ENCODE results near the gene MRPS18C. TPM values are rescaled to one million over a fixed set of nuclear protein-coding genes. Genes with fewer than 3 reads are reported as not detected.

MRPS18C gene
- total and polyA plus RNA-seq, 10 of the 15 experiments (the other 5 are each of a cell fraction or from before 2014, with no cell fraction given) = 38.0 to 283 (median 78.8) TPM

- TF ChIP-seq NKRF (conservative IDR thresholded peaks at IDR 0.05) (0 out of 2 replicates have a peak, but pooled peaks have one; percentile 49), CBFB (IDR thresholded peaks at IDR 0.05; ENCODE audit: low read depth) (no peak), PAX8 (IDR thresholded peaks at IDR 0.05) (no peak), USF1 (IDR thresholded peaks at IDR 0.05; ENCODE audit: borderline replicate concordance, extremely low read length, insufficient read depth, low read depth, low read length) (no peak), DPF2 (IDR thresholded peaks at IDR 0.05) (peak; percentile 70; the same call in 1 of the 2 replicates), NBN (IDR thresholded peaks at IDR 0.05) (peak; percentile 56), HCFC1 (IDR thresholded peaks at IDR 0.05; ENCODE audit: low read length) (0 out of 2 replicates have a peak, but pooled peaks have one; percentile 12), YY1 (IDR thresholded peaks at IDR 0.05; ENCODE audit: low read depth, low read length) (peak; percentile 57), PML (IDR thresholded peaks at IDR 0.05; ENCODE audit: low read length) (peak; percentile 83), NR2C1 (IDR thresholded peaks at IDR 0.05) (0 out of 2 replicates have a peak, but pooled peaks have one; percentile 12), POLR2AphosphoS2 (IDR thresholded peaks at IDR 0.05; ENCODE audit: low read depth, low read length) (peak; percentile 63; the same call in 1 of the 2 replicates), POLR2A (IDR thresholded peaks at IDR 0.05; ENCODE audit: low read depth, low read length) (peak; percentile 93), SIX5 (IDR thresholded peaks at IDR 0.05; ENCODE audit: low read depth, low read length, severe bottlenecking) (no peak), SPI1 (IDR thresholded peaks at IDR 0.05; ENCODE audit: borderline replicate concordance, insufficient read depth, low read depth, low read length) (no peak), SMAD5 (IDR thresholded peaks at IDR 0.05; ENCODE audit: low read depth) (peak; percentile 75), FOXK2 (IDR thresholded peaks at IDR 0.05) (no peak)
- TF ChIP-seq, protein P1, sequence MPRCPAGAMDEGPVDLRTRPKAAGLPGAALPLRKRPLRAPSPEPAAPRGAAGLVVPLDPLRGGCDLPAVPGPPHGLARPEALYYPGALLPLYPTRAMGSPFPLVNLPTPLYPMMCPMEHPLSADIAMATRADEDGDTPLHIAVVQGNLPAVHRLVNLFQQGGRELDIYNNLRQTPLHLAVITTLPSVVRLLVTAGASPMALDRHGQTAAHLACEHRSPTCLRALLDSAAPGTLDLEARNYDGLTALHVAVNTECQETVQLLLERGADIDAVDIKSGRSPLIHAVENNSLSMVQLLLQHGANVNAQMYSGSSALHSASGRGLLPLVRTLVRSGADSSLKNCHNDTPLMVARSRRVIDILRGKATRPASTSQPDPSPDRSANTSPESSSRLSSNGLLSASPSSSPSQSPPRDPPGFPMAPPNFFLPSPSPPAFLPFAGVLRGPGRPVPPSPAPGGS (IDR thresholded peaks at IDR 0.05; ENCODE audit: borderline replicate concordance, insufficient read depth, low read depth, low read length, poor library complexity, severe bottlenecking) = no peak
- TF ChIP-seq, protein P2, sequence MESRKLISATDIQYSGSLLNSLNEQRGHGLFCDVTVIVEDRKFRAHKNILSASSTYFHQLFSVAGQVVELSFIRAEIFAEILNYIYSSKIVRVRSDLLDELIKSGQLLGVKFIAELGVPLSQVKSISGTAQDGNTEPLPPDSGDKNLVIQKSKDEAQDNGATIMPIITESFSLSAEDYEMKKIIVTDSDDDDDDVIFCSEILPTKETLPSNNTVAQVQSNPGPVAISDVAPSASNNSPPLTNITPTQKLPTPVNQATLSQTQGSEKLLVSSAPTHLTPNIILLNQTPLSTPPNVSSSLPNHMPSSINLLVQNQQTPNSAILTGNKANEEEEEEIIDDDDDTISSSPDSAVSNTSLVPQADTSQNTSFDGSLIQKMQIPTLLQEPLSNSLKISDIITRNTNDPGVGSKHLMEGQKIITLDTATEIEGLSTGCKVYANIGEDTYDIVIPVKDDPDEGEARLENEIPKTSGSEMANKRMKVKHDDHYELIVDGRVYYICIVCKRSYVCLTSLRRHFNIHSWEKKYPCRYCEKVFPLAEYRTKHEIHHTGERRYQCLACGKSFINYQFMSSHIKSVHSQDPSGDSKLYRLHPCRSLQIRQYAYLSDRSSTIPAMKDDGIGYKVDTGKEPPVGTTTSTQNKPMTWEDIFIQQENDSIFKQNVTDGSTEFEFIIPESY (IDR thresholded peaks at IDR 0.05) = no peak
- TF ChIP-seq, protein P3, sequence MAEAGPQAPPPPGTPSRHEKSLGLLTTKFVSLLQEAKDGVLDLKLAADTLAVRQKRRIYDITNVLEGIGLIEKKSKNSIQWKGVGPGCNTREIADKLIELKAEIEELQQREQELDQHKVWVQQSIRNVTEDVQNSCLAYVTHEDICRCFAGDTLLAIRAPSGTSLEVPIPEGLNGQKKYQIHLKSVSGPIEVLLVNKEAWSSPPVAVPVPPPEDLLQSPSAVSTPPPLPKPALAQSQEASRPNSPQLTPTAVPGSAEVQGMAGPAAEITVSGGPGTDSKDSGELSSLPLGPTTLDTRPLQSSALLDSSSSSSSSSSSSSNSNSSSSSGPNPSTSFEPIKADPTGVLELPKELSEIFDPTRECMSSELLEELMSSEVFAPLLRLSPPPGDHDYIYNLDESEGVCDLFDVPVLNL (IDR thresholded peaks at IDR 0.05; ENCODE audit: low read depth, low read length) = no peak
Observed at GRCh38 chr4:83484500-83485461, 28.9 kb downstream of the MRPS18C start, which contains the start of gene ABRAXAS1 (continued).

Measured in GM12878 (cell line).